DMS153 treated with DMSO at 0.1 percent for 48 hours (cell line): ENCODE data around the gene NOP53.
"Not testable (repeated sequence)": the region's sequence is repeated elsewhere in the genome, so short reads cannot be mapped to it uniquely, and the experiment has no call there.

Experiments used
- DNase-seq: peaks from one replicate; lab custom pipeline; 2025; ENCODE audit not compliant: unreplicated experiment; lab: John Stamatoyannopoulos, UW

Gene NOP53

DNA sequence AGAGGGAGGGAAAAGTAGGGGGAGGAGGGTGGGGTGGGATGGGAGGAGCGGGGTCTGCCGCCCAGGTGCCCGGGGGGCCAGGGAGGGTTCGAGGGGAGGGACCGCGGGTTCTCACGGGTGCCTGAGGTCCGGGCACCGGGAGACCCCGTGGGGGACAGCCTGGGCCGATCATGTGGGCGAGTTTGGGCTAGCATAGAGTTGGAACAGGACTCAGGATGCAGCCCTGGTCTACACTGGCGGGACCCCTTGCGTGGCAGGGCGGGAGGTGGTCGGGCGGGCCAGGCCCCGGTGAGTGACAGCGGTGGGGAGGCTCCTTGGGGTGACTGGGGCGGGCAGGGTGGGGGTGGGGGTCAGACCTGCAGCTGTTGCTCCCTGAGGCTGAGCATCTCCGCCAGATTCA lies 57.8 kb downstream of the NOP53 start:
- not testable (repeated sequence) for DNase-seq

DNA sequence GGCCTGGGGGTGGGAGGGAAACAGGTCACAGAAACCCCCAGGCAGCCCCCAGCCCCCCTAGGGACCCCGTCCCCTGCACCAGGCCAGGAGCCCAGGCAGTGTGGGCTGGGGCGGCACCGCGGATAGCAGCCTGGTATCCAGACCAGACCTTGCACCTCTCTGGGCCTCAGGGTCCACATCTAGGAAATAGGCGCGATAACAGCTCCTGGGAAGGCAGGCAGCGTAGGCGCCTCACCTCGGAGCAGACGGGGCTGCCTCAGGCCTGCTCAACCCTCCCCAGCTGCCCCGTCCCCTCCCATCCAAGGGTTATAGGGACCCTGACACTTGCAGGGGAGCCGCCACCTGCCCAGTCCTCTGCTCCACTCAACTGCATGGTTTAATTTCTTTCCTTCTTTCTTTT lies 58.3 kb downstream of the NOP53 start:
- DNase-seq = not testable (repeated sequence)

DNA sequence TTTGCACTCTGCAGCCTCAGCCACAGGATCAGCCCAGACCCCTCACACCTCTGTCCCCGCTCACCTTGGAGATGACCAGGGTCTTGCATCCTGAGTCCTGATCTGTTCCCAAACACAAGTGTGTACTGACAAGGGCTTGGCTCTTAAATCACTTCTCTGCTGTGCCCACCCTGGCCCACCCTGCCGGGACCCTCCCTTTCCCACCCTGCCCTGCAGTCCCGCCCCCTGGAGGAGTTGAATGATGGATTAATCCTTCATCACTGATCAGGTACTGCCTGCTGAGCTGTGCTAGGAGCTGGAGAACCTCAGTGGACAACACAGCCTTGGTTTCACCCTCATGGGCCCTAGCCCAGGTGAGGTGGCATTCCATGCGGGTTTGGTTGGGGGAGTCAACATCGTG lies 59.1 kb downstream of the NOP53 start, which contains the start of gene TPRX1:
TPRX1 (minus strand) TSS at position 101 of the 400 bp plus-strand sequence; CDS start at position 89, 12 bp downstream.
- not testable (repeated sequence) for DNase-seq

DNA sequence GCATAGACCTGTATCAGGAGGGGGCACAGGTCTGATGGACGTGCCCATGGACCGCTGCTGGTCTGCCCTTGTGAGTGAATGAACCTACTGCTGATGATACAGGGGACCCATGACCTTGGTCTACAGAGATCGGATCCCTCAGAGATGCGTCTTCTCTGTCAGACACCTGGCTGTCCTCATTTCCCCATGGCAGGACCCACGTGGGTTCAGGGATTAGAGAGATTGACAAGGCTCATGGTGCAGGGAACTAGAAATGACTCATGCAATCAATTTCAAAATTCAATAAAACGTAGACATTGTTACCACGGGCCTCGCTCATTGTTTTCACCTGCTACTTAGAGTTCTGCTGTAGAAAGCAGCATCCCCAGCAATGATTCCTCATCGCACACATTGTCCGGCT lies 60.0 kb downstream of the NOP53 start:
- no peak for DNase-seq

DNA sequence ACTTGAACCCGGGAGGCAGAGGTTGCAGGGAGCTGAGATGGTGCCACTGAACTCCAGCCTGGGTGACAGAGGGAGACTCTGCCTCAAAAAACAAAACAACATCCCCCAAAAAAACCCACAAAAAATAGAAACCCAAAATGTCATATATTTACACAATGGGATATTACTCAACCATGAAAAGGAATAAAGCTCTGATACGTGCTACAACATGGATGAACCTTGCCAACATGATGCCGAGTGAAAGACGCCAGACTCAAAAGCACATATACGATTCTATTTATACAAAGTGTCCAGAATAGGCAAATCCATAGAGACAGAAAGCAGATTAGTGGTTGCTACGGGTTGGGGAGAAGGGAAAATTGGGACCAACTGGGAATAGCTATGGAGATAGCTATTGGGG lies 61.1 kb downstream of the NOP53 start:
- no peak for DNase-seq
